HTERT RPE-1 (cell line): ENCODE results near the gene SGSH.
"Not testable (repeated sequence)": the region's sequence is repeated elsewhere in the genome, so short reads cannot be mapped to it uniquely, and the experiment has no call there.

Experiments used
- in situ Hi-C: fragments of 300-500 bp; cut with MboI; formaldehyde crosslinking; loops from 4 replicates; pipeline ENCODE4 v1.14.3; 2020; ENCODE audit warnings: low sequenced_read_pairs

The SGSH gene

GRCh38 chr17:80253631-80254395, 33.7 kb upstream of the SGSH start:
- in situ Hi-C loops: no loop called here

- in situ Hi-C loops: no loop called here
Observed at GRCh38 chr17:80252871-80253270, 32.7 kb upstream of the SGSH start.

GRCh38 chr17:80251966-80252365, 31.8 kb upstream of the SGSH start:
- in situ Hi-C loops: no loop called here

GRCh38 chr17:80248894-80249710, 29.0 kb upstream of the SGSH start:
- in situ Hi-C loops: no loop called here

GRCh38 chr17:80248001-80248893, 28.1 kb upstream of the SGSH start:
- in situ Hi-C loops: no loop called here

- in situ Hi-C loops: no loop called here
Observed at GRCh38 chr17:80247561-80247960, 27.4 kb upstream of the SGSH start.

- in situ Hi-C loops: no loop called here
Observed at GRCh38 chr17:80246726-80247125, 26.6 kb upstream of the SGSH start.

- in situ Hi-C loops: no loop called here
Observed at GRCh38 chr17:80246266-80246681, 26.1 kb upstream of the SGSH start.

GRCh38 chr17:80245566-80246265, 25.6 kb upstream of the SGSH start:
- in situ Hi-C loops: no loop called here

GRCh38 chr17:80244871-80245509, 24.9 kb upstream of the SGSH start:
- in situ Hi-C loops: no loop called here

- in situ Hi-C loops: not testable (repeated sequence)
Observed at GRCh38 chr17:80244448-80244847, 24.3 kb upstream of the SGSH start.

- in situ Hi-C loops: no loop called here
Observed at GRCh38 chr17:80243526-80244433, 23.6 kb upstream of the SGSH start.

GRCh38 chr17:80242505-80242904, 22.4 kb upstream of the SGSH start:
- in situ Hi-C loops: no loop called here

GRCh38 chr17:80237386-80237785, 17.3 kb upstream of the SGSH start:
- in situ Hi-C loops: no loop called here

GRCh38 chr17:80236911-80237310, 16.8 kb upstream of the SGSH start:
- in situ Hi-C loops: no loop called here

GRCh38 chr17:80233202-80233601, 13.1 kb upstream of the SGSH start:
- in situ Hi-C loops: no loop called here

- in situ Hi-C loops: no loop called here
Observed at GRCh38 chr17:80232438-80232837, 12.3 kb upstream of the SGSH start.

GRCh38 chr17:80229011-80229410, 8.9 kb upstream of the SGSH start:
- in situ Hi-C loops: no loop called here

GRCh38 chr17:80228477-80228876, 8.3 kb upstream of the SGSH start:
- in situ Hi-C loops: no loop called here
